Activated naive CD4-positive, alpha-beta T cell treated with anti-CD3 and anti-CD28 coated beads for 36 hours (primary cell): ENCODE measurements around the gene MS4A15. TPM values are rescaled to one million over a fixed set of nuclear protein-coding genes. Genes with fewer than 3 reads are reported as not detected.
"Not testable (repeated sequence)": the region's sequence is repeated elsewhere in the genome, so short reads cannot be mapped to it uniquely, and the experiment has no call there.

ENCODE experiments used
- CTCF ChIA-PET: fragments of 350-600 bp; sonication (Branson Sonifier 250); formaldehyde crosslinking; loops from one replicate; lab custom pipeline; 2021; ENCODE audit warnings: antibody characterized with exemption; lab: Charles Lee
- DNase-seq: peaks from one replicate; pipeline ENCODE4 v3.0.0-alpha.2; 2020
- H3K27ac Mint-ChIP-seq: one replicate; pipeline ENCODE4 v1.8.0; 2021; ENCODE audit warnings: mild to moderate bottlenecking, mixed read lengths
- H3K27me3 Mint-ChIP-seq: one replicate; pipeline ENCODE4 v1.8.0; 2021; ENCODE audit warnings: low read depth, mixed read lengths
- H3K36me3 Mint-ChIP-seq: one replicate; pipeline ENCODE4 v1.8.0; 2021; ENCODE audit warnings: low read depth, mixed read lengths
- H3K4me1 Mint-ChIP-seq: one replicate; pipeline ENCODE4 v1.8.0; 2021; ENCODE audit warnings: low read depth, mixed read lengths
- H3K4me3 Mint-ChIP-seq: one replicate; pipeline ENCODE4 v1.8.0; 2021; ENCODE audit warnings: mild to moderate bottlenecking, moderate library complexity, mixed read lengths
- H3K9me3 Mint-ChIP-seq: one replicate; pipeline ENCODE4 v1.8.0; 2021; ENCODE audit warnings: mixed read lengths
- intact Hi-C: fragments of 100-400 bp; cut with micrococcal nuclease; formaldehyde crosslinking; loops from one replicate; pipeline ENCODE4 v1.15.1; 2023
- total RNA-seq, 2 experiments: library from RNA; stranded (reverse); gene quantifications; one replicate each; pipeline ENCODE4 v1.2.3, GENCODE V29; 2021

The MS4A15 gene
- total RNA-seq, 2 experiments from 2014 or later = not detected

GRCh38 chr11:60821827-60822599 is 65.3 kb downstream of the MS4A15 start:
- intact Hi-C loops = no loop called here
- CTCF ChIA-PET = interaction anchor here (1.2 to 4.8 kb wide), 4 partner anchors 9 to 365 kb away, joined by 3 to 29 read pairs (median 6); no protein-coding TSS in a partner anchor
- H3K36me3 Mint-ChIP-seq = no peaks in the 10 kb centered on the region
- H3K4me3 Mint-ChIP-seq = no peak overlapping the region
- H3K4me1 Mint-ChIP-seq = no peaks in the 10 kb centered on the region
- no peak overlapping the region for H3K27ac Mint-ChIP-seq
- H3K9me3 Mint-ChIP-seq = peaks cover 4% of the 10 kb centered on the region
- H3K27me3 Mint-ChIP-seq = no peaks in the 10 kb centered on the region
- DNase-seq = no peak

- DNase-seq, H3K27me3 Mint-ChIP-seq, H3K36me3 Mint-ChIP-seq, H3K4me3 Mint-ChIP-seq, H3K9me3 Mint-ChIP-seq, H3K27ac Mint-ChIP-seq, H3K4me1 Mint-ChIP-seq, intact Hi-C loops: not testable (repeated sequence)
- CTCF ChIA-PET = interaction anchor here (1.2 to 1.4 kb wide), 2 partner anchors 76 to 364 kb away, joined by 3 read pairs; no protein-coding TSS in a partner anchor
Observed at GRCh38 chr11:60823745-60824306, 67.2 kb downstream of the MS4A15 start.

- CTCF ChIA-PET = interaction anchor here (0.7 to 1.4 kb wide), 3 partner anchors 75 to 659 kb away, joined by 3 to 6 read pairs (median 3); no protein-coding TSS in a partner anchor
- H3K9me3 Mint-ChIP-seq = no peaks in the 10 kb centered on the region
- intact Hi-C loops = no loop called here
- H3K4me3 Mint-ChIP-seq = no peak overlapping the region
- H3K27me3 Mint-ChIP-seq = no peaks in the 10 kb centered on the region
- no peaks in the 10 kb centered on the region for H3K36me3 Mint-ChIP-seq
- no peaks in the 10 kb centered on the region for H3K4me1 Mint-ChIP-seq
- no peak overlapping the region for H3K27ac Mint-ChIP-seq
- DNase-seq = no peak
Observed at GRCh38 chr11:60825118-60825517, 68.5 kb downstream of the MS4A15 start.

- Mint-ChIP-seq H3K4me1 (no peaks in the 10 kb centered on the region), H3K27ac (no peak overlapping the region), H3K4me3 (no peak overlapping the region), H3K9me3 (no peaks in the 10 kb centered on the region), H3K36me3 (no peaks in the 10 kb centered on the region), H3K27me3 (no peaks in the 10 kb centered on the region)
- DNase-seq = no peak
- CTCF ChIA-PET = interaction anchor here (0.7 kb wide), 2 partner anchors 566 to 658 kb away, joined by 3 to 6 read pairs; no protein-coding TSS in a partner anchor
- intact Hi-C loops = no loop called here
Observed at GRCh38 chr11:60825790-60826189, 69.1 kb downstream of the MS4A15 start.

Other genes starting within 250 kb of the MS4A15 start
- not detected for gene MS4A13, start 241.5 kb upstream of the MS4A15 start, total RNA-seq
- gene MS4A8, start 57.3 kb upstream of the MS4A15 start, total RNA-seq = not detected
- not detected for gene MS4A18, start 32.1 kb upstream of the MS4A15 start, total RNA-seq
- not detected for gene MS4A10, start 28.5 kb downstream of the MS4A15 start, total RNA-seq
- gene CCDC86, start 85.2 kb downstream of the MS4A15 start, total RNA-seq = 10 to 100 TPM; 38.8 to 41.2 TPM
- under 1 TPM; 0.14 to 0.17 TPM for gene PTGDR2, start 99.1 kb downstream of the MS4A15 start, total RNA-seq
- not detected for gene ZP1, start 110.7 kb downstream of the MS4A15 start, total RNA-seq
- gene PRPF19, start 149.7 kb downstream of the MS4A15 start, total RNA-seq = 100 to 1,000 TPM; 108 to 119 TPM
- gene TMEM109, start 157.3 kb downstream of the MS4A15 start, total RNA-seq = 100 to 1,000 TPM in 1 of 2 experiments, 10 to 100 TPM in 1; 94.0 to 103 TPM
- gene TMEM132A, start 167.6 kb downstream of the MS4A15 start, total RNA-seq = 1 to 10 TPM; 1.2 to 2.3 TPM
- gene SLC15A3, start 195.3 kb downstream of the MS4A15 start, total RNA-seq = 1 to 10 TPM; 5.6 to 5.8 TPM
- 100 to 1,000 TPM; 227 to 234 TPM for gene CD6, start 214.8 kb downstream of the MS4A15 start, total RNA-seq